Liver (tissue), 3 donors: ENCODE measurements around the gene SAC3D1.

Experiments
- ATF3 ChIP-seq: IDR thresholded peaks from 2 replicates; pipeline ENCODE4 v1.6.1; 2016; ENCODE audit warnings: antibody characterized with exemption
- CTCF ChIP-seq: fragments of 150-350 bp; IDR thresholded peaks from 2 replicates; pipeline ENCODE4 v1.5.1; 2017; ENCODE audit warnings: improper control_type of control experiment, low read depth, low read length; ENCODE audit not compliant: missing input control
- JUND ChIP-seq, 2 donors: IDR thresholded peaks; 2 replicates each; pipeline ENCODE4 v1.6.1; 2016; ENCODE audit warnings: antibody characterized with exemption in 2 of 2
- RAD21 ChIP-seq, 2 donors: IDR thresholded peaks; 2 replicates each; pipeline ENCODE4 v1.6.1; 2016; ENCODE audit warnings: antibody characterized with exemption in 2 of 2, mild to moderate bottlenecking in 2 of 2
- REST ChIP-seq: IDR thresholded peaks from 2 replicates; pipeline ENCODE4 v1.6.1; 2016; ENCODE audit warnings: antibody characterized with exemption, mild to moderate bottlenecking
- SP1 ChIP-seq: IDR thresholded peaks from 2 replicates; pipeline ENCODE4 v1.6.1; 2018; ENCODE audit warnings: antibody characterized with exemption, mild to moderate bottlenecking
- donor health status: healthy.
- donor health status: healthy.

- TF ChIP-seq CTCF = no peak
- TF ChIP-seq RAD21 (IDR thresholded peaks at IDR 0.05) = no peak
- TF ChIP-seq SP1 = no peak
- no peak for TF ChIP-seq JUND (IDR thresholded peaks at IDR 0.05)
- no peak for TF ChIP-seq REST
- TF ChIP-seq ATF3 = no peak
Observed at GRCh38 chr11:65072631-65072966, 31.6 kb downstream of the SAC3D1 start.
